NB4 (cell line): Measurements from ENCODE around the gene HS6ST2.

Source experiments
- MAX ChIP-seq: IDR thresholded peaks from 2 replicates; pipeline ENCODE4 v1.6.1; 2011; ENCODE audit warnings: low read depth, low read length
- TF ChIP-seq, protein P1 (sequence below): IDR thresholded peaks from one replicate; pipeline ENCODE4 v1.5.1; 2012; ENCODE audit warnings: low read depth, low read length

- TF ChIP-seq, protein P1, sequence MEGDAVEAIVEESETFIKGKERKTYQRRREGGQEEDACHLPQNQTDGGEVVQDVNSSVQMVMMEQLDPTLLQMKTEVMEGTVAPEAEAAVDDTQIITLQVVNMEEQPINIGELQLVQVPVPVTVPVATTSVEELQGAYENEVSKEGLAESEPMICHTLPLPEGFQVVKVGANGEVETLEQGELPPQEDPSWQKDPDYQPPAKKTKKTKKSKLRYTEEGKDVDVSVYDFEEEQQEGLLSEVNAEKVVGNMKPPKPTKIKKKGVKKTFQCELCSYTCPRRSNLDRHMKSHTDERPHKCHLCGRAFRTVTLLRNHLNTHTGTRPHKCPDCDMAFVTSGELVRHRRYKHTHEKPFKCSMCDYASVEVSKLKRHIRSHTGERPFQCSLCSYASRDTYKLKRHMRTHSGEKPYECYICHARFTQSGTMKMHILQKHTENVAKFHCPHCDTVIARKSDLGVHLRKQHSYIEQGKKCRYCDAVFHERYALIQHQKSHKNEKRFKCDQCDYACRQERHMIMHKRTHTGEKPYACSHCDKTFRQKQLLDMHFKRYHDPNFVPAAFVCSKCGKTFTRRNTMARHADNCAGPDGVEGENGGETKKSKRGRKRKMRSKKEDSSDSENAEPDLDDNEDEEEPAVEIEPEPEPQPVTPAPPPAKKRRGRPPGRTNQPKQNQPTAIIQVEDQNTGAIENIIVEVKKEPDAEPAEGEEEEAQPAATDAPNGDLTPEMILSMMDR = no peak
- no peak for TF ChIP-seq MAX
Observed at GRCh38 chrX:132834741-132835140, 123.7 kb downstream of the HS6ST2 start.
